DMS 273 treated with DMSO at 0.1 percent for 48 hours (cell line): Measurements from ENCODE around the gene EVI5L.
A peak's percentile ranks its signal among the peaks of the same experiment; 100 is the strongest.

Source experiments
- DNase-seq: peaks from one replicate; lab custom pipeline; 2025; lab: John Stamatoyannopoulos, UW

Gene EVI5L

DNA sequence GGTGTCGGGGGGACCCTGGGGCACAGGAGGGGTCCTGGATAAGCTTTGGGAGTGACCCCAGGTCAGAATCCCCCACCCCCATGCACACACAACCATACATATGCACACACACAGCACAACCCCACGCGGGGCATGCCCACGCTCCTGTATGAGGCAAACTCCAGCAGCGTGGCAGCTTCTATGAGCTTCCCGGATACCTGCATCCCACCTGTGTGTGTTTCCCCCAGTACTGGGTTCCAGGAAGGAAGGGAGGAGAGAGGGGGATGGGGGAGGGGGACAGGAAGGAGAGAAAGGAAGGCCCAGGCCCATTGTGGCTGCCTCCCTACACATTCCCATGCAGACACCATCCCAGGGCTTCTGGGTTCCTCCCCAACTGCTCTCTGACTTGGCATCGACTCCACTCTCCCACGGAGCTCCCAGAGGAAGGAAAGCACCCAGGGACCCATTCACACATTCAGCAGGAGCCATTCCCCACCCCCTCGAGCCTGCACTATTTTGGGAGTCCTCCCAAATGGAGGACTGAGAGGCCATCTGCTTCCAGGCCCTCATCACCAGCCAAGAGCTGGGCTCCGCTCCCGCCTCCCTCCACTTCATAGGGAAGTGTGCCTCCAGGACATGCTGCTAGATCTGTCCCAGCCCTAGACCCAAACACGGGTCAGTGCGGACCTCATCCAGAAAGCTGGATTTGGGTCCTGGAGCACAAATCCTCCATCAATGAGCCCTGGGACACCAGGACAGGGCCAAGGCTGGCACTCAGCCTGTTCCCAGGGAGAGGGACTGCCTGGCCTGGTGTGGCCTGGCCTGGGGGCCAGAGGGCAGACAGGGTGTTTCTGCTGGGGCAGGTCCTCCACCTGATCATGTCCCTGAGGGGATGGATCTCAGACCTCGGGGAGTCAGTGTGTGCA, 30.9 kb downstream of the EVI5L start:
- no peak for DNase-seq

DNA sequence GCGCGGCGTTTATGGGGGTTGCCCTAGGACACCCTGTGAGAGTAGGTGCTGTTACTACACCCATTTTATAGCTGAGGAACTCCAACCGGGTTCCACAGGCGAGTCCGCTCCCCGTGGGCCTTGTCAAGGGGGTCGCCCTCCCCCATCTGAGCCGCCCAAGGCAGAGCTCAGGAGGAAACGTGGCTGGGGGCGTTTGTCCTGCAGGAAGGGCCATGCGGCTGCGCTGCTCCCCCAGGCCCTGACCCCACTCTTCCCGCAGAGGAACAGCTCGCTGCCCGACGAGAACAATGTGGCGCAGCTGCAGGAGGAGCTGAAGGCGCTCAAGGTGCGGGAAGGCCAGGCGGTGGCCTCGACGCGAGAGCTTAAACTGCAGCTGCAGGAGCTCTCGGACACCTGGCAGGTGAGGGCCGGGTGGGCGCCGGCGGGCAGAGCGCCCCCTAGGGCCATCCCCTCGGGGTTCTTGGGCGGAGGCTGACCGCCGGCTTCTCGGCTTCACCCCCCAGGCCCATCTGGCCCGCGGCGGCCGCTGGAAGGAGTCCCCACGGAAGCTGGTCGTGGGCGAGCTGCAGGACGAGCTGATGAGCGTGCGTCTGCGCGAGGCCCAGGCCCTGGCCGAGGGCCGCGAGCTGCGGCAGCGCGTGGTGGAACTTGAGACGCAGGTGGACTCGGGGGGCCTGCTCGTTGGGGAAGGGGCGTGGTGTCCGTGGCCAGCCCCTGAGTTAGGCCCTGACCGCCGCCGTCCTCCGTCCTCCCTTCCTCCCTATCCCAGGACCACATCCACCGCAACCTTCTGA, 31.8 kb downstream of the EVI5L start:
- no peak for DNase-seq

DNA sequence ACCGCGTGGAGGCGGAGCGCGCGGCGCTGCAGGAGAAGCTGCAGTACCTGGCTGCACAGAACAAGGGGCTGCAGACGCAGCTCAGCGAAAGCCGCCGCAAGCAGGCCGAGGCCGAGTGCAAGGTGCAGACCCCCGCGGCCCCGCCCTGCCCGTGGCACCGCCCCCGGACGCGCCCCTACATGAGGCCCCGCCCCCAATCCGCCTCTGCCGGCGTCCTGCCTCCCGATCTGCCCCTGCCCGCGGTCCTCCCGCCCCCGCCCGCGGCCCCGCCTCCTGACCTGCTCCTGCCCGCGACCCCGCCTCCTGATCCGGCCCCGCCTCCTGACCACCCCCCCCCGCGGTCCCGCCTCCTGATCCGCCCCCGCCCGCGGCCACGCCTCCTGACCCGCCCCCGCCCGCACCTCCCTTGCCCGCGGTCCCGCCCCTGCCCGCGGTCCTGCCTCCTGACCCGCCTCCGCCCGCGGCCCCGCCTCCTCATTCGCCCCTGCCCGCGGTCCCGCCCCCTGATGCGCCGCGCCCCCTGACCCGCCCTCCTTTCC, 32.5 kb downstream of the EVI5L start:
- no peak for DNase-seq

DNA sequence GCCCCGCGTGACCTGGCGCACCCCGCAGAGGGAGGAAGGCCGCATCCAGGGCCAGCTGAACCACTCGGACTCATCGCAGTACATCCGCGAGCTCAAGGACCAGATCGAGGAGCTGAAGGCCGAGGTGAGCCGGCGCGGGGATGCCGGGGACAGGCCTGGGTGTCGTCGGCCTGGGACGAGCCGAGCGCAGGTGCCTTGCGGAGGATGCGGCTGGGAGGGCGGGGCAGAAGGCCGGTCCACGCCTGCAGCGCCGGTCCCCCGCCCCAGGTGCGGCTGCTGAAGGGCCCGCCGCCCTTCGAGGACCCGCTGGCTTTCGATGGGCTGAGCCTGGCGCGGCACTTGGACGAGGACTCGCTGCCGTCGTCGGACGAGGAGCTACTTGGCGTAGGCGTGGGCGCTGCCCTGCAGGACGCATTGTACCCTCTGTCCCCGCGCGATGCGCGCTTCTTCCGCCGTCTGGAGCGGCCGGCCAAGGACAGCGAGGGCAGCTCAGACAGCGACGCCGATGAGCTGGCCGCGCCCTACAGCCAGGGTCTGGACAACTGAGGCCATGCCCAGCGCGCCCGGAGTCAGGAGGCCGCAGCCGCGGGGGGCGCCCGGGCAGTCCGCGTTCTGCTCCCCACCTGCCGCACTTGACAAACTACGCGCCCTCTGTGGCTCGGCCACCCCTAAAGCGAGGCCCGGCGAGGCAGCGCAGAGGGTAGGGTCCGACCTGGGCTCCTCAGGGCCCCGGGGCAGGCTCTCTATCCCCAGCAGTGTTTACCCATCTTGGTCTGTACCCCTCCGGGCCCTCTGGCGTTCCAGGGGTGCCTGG, 33.3 kb downstream of the EVI5L start:
- no peak for DNase-seq

DNA sequence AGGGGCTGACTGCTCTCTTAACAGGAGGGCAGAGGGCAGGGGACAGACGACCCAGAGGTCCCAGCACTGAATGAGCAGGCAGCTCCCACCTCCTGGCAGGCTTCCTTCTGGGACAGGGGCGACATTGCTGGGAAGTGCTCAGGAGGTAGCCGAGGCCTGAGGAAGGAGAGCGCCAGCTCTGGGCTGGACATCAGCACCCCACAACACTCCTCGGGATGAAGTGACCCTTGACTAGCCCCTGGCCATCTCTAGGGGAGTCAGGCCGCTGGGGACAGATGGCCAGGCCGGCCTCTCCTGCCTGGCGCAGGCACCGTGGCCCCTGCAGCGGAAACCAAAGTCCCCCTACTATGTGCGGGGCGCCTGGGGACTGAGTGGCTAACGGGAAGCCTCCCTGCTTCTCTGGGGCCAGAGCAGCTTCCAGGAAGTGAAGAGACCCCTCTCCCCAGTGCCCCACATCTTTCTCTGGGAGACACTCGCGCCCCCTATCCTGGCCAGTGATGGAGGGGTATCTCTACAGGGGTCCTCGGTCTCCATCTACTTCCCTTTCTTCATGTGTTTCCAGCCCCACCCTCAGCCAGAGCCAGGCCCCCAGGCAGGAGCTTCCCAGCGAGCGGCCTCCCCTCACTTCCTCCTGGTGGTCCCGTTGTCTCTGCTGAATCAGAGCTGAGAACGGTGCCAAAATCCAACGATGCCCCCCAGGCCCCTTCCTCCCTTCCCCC, 34.1 kb downstream of the EVI5L start:
- no peak for DNase-seq

DNA sequence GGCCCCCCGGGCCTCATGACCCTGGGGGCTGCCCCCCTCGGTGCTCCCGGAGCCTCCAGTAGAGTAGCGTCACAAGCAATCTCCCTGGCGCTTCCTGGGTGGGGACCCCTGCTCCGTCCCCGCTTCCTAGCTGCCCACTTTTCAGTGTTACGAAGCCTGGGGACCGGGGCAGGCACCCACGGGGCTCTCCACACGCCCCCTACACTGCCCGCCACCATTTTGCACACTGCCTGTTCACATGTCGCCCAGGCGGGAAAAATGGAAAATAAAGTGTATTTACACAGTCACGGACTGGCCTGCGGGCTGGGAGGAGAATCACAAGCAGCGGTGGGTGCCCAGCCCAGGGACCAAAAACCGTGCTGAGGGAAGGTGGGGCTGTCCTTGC, 34.7 kb downstream of the EVI5L start:
- no peak for DNase-seq

DNA sequence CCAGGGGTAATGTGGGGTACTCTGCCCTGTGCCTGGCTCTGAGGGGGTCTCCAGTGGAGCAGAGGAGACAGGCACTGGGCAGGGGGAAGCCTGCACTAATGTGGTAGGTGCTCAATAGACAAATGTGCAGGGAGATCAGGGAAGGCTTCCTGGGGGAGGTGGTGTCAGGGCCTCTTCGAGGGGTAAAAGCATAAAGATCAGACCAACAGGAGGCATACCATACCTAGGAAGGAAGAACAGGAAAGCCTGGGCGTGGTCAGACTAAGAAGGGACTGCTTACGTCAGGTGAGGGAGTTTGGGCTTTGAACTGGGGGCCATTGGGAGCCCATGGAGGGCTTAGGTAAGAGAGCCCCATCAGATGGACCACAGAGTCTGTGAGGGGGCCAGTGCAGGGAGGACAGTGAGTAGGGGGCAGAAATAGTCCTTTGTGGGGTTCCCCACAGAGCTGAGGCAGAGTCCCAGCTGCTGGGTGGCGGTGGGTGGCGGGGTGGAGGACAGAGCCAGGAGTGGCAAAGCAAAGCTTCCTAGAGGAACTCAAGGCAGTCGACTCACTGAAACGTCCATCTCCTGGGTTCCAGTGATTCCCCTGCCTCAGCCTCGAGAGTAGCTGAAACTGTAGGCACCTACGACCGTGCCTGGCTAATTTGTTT, 35.4 kb downstream of the EVI5L start:
- DNase-seq: no peak

DNA sequence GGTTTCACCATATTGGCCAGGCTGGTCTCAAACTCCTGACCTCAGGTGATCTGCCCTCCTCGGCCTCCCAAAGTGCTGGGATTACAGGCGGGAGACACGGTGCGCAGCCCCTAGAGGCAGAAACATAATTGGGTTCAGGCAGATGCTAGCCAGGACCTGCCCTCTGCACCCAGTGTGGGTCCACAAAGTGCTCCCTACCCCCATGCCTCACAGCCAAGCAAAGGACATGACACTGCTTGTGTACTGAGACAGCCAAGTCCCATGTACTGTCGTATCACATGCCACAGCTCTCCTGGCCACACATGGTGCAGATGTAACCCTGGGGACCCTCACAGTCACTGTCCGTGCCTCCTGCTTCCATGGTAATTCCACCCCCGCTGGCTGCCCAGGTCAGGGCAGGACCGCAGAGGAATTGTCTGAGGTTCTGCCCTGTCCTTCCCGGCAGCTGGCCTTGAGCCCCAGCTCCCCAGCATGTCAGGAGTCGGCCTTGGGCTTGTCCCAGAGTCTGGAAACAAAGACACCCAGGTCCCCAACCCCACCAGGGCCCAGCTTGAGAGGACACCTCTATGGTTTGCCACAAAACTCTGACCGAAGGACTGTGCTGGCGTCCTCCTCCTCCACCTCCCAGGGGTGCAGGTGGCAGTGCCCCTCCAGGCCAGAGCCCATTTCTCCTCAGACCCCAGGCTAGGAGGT, 36.5 kb downstream of the EVI5L start:
- DNase-seq: no peak

DNA sequence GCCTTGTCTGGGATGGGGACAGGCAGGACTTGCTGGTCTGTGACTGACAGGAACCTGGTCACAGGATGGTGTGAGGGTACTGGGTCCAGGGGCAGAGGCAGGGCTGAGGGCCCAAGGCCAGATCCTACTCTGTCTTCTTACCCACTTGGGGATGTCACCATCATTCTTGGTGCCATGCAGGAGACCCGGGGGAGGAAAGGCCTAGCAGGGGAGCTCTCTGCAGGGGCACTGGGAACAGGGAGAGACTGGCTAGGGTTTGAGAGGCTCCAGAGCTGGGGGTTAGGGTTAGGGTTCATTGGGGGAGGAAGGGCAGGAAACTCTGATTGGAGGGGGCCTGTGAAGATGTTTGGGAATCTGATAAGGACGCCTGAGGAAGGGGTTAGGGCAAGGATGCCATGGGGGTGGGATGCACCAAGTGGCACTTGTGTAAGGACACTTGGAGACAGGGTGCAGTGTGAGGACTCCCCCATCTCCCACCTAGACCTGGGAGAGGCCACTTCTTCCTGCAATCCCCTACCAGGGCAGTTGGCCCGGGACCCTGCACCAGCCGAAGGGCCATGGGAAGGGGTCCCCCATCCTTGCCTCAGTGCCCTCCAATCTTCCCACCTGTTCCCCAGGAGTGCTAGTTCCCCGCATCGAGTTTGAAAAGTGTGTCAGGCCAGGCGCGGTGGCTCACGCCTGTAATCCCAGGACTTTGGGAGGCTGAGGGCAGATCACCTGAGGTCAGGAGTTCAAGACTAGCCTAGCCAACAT, 37.2 kb downstream of the EVI5L start:
- DNase-seq: no peak

DNA sequence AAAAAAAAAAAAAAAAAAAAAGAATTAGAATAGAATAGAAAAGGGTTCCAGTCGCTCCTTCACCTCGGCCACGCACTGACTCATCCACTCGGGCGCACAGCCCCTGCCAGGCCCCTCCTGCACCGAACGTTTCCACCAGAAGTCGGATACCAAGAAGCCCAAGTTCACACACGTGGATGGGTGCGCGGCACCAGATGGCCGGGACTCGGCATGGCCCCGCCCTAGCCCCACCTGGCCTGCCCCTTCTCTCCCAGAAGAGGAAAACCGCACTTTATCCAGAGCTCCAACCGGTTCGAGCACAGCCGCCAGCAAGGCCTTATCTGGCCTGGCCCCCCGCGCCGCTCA, 38.3 kb downstream of the EVI5L start:
- no peak for DNase-seq

DNA sequence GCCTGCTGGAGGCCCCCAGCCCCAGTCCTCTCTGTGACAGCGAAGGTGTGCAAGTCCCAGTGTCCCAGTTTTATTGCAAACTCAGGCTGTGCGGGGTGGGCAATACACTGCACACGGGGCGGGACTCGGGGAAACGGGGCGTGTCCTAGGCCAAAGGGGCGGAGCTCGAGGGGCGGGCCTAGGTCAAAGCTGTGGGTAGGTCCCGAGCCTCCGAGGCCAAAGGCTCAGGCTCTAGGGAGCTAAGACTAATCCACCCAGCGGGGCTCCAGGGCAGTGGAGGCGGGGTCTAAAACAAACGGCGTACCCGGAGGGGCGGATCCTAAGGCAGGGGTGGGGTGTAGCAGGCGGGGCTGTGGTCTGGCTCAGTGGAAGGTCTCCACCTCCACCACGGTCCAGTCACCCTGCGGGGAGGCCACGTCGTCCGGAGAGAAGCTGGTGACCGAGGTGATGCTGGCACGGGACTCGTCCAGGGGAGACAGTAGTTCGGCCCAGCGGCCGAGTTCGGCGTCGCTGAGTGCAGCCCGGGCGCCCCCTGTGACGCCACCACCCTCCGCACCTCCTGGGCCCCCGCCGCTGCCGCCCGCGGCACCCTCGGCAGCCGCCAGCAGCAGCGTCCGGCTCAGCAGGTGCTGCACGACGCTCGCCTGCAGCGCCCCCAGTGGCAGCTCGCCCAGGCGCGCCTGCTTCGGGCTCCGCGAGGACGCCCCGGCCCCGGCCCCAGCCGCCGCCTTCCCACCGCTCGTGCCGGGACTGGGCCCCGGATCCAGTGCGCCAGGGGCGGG, 38.8 kb downstream of the EVI5L start:
- no peak for DNase-seq

DNA sequence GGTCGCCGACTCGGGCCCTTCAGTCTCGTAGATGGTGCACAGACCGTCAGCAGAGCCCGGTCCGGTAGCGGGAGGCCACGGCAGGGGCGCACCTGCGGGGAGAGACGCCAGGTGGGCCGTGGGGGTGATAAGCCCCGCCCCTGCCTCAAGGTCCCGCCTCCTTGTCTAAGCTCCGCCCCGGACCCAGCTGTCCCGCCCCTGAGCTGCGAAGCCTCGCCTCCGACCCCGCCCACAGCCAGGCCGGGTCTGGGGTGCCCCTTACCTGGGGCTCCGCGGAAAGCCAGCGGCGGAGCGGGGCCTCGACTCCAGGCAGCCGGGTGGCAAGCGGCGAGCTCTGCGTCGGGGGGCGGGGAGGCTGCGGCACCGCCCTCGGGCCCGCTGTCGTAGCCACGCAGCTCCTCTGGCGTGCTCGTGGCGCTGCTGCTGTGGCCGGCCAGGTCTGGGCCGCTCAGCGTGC, 39.5 kb downstream of the EVI5L start:
- DNase-seq: no peak

DNA sequence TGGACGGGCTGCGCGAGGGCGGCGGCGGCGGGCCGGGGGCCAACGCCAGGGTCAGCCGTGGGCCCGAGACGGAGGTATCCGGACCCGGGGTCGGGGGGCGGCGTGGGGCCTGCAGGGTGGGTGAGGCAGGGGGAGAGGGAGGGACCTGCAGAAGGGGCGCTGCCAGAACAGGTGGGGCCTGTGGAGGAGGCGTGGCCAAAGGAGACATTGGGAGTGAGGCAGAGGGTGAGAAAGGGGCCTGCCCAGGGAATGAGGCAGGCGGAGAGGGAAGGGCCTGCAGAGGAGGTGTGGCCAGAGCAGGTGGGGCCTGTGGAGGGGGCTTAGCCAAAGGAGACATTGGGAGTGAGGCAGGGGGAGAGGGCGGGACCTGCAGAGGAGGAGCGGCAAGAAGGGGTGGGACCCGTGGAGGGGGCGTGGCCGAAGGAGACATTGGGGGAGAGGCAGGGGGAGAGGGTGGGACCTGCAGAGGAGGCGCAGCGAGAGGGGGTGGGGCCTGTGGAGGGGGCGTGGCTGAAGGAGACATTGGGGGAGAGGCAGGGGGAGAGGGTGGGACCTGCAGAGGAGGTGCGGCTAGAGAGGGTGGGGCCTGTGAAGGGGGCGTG, 40.0 kb downstream of the EVI5L start:
- DNase-seq: no peak

DNA sequence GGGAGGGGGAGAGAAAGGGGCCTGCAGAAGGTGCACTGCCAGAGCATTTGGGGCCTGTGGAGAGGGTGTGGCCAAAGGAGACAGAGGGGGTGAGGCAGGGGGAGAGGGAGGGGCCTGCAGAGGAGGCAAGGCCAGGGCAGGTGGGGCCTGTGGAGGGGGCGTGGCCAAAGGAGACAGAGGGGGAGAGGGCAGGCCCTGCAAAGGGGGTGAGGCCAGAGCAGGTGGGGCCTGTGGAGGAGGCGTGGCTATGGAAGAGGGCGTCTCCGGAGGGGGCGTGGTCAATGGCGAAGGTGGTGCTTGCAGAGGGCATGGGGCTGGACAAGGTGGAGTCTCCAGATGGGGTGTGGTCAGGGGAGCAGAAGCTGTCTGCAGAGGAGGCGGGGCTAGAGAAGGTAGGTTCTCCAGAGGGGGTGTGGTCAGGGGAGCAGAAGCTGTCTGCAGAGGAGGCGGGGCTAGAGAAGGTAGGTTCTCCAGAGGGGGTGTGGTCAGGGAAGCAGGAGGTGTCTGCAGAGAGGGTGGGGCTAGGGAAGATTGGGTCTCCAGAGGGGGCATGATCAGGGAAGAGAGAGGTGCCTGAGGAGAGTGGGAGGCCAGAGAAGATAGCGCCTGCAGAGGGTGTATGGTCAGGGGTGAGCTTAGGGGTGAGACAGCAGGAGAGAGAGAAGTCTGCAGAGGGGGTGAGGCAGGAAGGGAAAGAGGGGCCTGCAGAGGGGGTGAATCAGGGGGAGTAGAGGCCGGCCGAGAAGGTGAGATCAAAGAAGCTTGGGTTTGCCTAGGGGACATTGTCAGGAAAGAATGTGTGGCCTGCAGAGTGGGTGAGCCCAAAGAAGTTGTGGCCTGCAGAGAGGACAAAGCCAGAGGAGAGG, 40.8 kb downstream of the EVI5L start:
- DNase-seq: no peak

DNA sequence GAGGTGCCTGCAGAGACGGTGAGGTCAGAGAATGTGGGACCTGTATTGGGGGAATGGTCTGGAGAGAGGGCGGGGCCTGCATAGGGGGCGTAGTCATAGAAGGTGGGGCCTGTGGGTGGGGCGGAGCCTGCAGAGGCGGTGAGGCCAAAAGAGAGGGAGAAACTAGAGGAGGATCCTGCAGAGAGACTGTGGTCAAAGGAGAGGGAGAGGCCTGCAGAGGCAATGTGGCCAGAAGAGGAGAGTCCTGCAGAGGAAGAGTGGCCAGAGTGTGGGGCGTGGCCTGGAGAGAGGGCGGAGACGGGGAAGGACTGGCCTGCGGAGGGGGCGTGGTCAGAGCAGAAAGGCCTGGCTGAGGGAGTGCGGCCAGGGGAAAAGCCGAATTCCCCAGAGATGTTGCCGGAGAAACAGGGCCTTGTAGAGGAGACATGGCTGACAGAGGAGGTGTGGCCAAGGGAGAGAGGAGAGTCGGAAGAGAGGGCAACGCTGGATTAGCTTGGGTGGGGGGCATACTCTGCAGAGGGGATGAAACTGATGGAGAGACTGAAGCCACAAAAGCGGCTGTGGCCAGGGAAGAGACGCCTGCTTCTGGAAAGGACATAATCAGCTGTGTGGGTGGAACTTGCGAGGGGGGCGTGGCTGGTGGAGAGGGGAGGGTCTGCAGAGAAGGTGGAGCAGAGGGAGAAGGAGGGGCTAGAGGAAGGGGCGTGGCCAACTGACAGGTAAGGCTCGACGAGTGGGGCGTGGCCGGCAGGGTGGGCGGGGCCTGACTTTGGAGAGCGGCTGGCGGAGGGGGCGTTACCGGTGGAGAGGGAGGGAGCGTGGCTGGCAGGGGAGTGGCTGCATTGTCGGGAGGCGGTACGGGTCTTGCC, 41.7 kb downstream of the EVI5L start:
- peak; percentile 75 for DNase-seq
